PC-3 (cell line): Measurements from ENCODE around the gene ZFTA. TPM values are rescaled to one million over a fixed set of nuclear protein-coding genes. Genes with fewer than 3 reads are reported as not detected.

Source experiments
- ATAC-seq: fragments of 200-7000 bp; cut with Tn5 transposase; 2 replicates; pipeline ENCODE4 v1.9.1; 2020; ENCODE audit warnings: mild to moderate bottlenecking, moderate library complexity
- BruUV-seq: library from RNA; stranded (reverse); fragments of 400-500 nt; replicated peaks from 2 replicates; lab custom pipeline; 2021; lab: Mats Ljungman, UMichigan
- CTCF ChIA-PET: fragments of 300-600 bp; sonication (Branson Sonifier 250); formaldehyde crosslinking; loops from one replicate; lab custom pipeline; 2022; ENCODE audit warnings: antibody characterized with exemption; lab: Charles Lee
- POLR2A ChIA-PET: fragments of 300-600 bp; sonication (Branson Sonifier 250); formaldehyde crosslinking; loops from one replicate; lab custom pipeline; 2022; ENCODE audit warnings: antibody characterized with exemption; ENCODE audit not compliant: unreplicated experiment; lab: Charles Lee
- DNase-seq: peaks from one replicate; pipeline ENCODE4 v3.0.0-alpha.2; 2015
- H2AFZ ChIP-seq: fragments of 300-600 bp; sonication (generic); 2 replicates; pipeline ENCODE4 v1.6.0; 2016; ENCODE audit warnings: antibody characterized with exemption, low read length
- H3F3A ChIP-seq: fragments of 300-600 bp; sonication (generic); one replicate; pipeline ENCODE4 v1.6.0; 2017; ENCODE audit warnings: antibody characterized with exemption, low read length, control low read depth, mild to moderate bottlenecking; ENCODE audit not compliant: unreplicated experiment
- H3K27ac ChIP-seq: fragments of 300-600 bp; sonication (generic); 2 replicates; pipeline ENCODE4 v1.5.1; 2016; ENCODE audit warnings: mild to moderate bottlenecking, low read length
- H3K27me3 ChIP-seq: fragments of 300-600 bp; sonication (generic); 2 replicates; pipeline ENCODE4 v1.6.1; 2016; ENCODE audit warnings: low read length, mixed read lengths
- H3K36me3 ChIP-seq: fragments of 300-600 bp; sonication (generic); 2 replicates; pipeline ENCODE4 v1.6.1; 2016; ENCODE audit warnings: low read depth, mixed run types, low read length, mixed read lengths
- H3K4me1 ChIP-seq: fragments of 300-600 bp; sonication (generic); 2 replicates; pipeline ENCODE4 v1.5.1; 2016; ENCODE audit warnings: low read length; ENCODE audit not compliant: insufficient read depth
- H3K4me2 ChIP-seq: fragments of 300-600 bp; sonication (generic); 2 replicates; pipeline ENCODE4 v1.6.0; 2016; ENCODE audit warnings: low read length
- H3K4me3 ChIP-seq: fragments of 300-600 bp; sonication (generic); 2 replicates; pipeline ENCODE4 v1.5.1; 2016; ENCODE audit warnings: mild to moderate bottlenecking, low read length, mixed read lengths
- H3K79me2 ChIP-seq: fragments of 300-600 bp; sonication (generic); 2 replicates; pipeline ENCODE4 v1.6.1; 2017; ENCODE audit warnings: low read length, mixed read lengths
- H3K9ac ChIP-seq: fragments of 300-600 bp; sonication (generic); 2 replicates; pipeline ENCODE4 v1.6.0; 2016; ENCODE audit warnings: mild to moderate bottlenecking, low read length
- H3K9me2 ChIP-seq: fragments of 300-600 bp; sonication (generic); replicated peaks from 2 replicates; pipeline ENCODE4 v1.6.1; 2016; ENCODE audit warnings: mixed run types, low read length, mixed read lengths
- H3K9me3 ChIP-seq: fragments of 300-600 bp; sonication (generic); 2 replicates; pipeline ENCODE4 v1.6.1; 2016; ENCODE audit warnings: low read length, mixed read lengths
- H4K20me1 ChIP-seq: fragments of 300-600 bp; sonication (generic); 2 replicates; pipeline ENCODE4 v1.6.1; 2016; ENCODE audit warnings: low read length, mixed read lengths
- EZH2 ChIP-seq: fragments of 300-600 bp; sonication (generic); IDR thresholded peaks from one replicate; pipeline ENCODE4 v1.6.1; 2017; ENCODE audit warnings: antibody characterized with exemption, mild to moderate bottlenecking, low read length; ENCODE audit not compliant: unreplicated experiment
- EZH2phosphoT487 ChIP-seq: fragments of 300-600 bp; sonication (generic); IDR thresholded peaks from 2 replicates; pipeline ENCODE4 v1.6.1; 2018; ENCODE audit warnings: mild to moderate bottlenecking, antibody characterized with exemption, low read length, borderline replicate concordance
- intact Hi-C: fragments of 100-400 bp; cut with micrococcal nuclease; formaldehyde crosslinking; loops from 2 replicates; pipeline ENCODE4 v1.9.0; 2023
- total RNA-seq: library from RNA; depleted of rRNA; stranded (reverse); fragments of >200 nt; gene quantifications from 2 replicates; pipeline ENCODE4 v1.2.3, GENCODE V29; 2014
- TF ChIP-seq, protein P1 (sequence below): fragments of 300-600 bp; sonication (generic); conservative IDR thresholded peaks from 2 replicates; pipeline ENCODE4 v1.5.1; 2017; ENCODE audit warnings: antibody characterized with exemption, low read depth, mild to moderate bottlenecking, low read length

ZFTA gene
- total RNA-seq, 1 experiment from 2014 or later: 15.1 TPM

DNA sequence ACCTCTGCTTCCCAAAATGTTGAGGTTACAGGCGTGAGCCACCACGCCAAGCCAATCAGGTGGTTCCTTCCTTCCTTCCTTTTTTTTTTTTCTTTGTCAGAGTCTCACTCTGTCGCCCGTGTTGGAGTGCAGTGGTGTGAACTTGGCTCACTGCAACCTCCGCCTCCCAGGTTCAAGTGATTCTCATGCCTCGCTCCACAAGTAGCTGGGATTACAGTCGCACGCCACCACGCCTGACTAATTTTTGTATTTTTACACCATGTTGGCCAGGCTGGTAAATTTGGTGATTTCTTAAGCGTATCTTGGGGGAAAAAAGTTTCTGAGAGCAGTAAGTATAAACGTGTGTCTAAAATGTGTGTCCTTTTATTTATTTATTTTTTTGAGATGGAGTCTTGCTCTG lies 26.5 kb upstream of the ZFTA start:
- ATAC-seq (no peak), DNase-seq (no peak)
- POLR2A ChIA-PET: no interaction called here
- intact Hi-C loops: no loop called here
- no peak overlapping the region for H3K9ac ChIP-seq
- no peak overlapping the region for H2AFZ ChIP-seq
- no peak overlapping the region for H3K27ac ChIP-seq
- no peaks in the 10 kb centered on the region for H3K36me3 ChIP-seq
- BruUV-seq: no TSS peak
- no peak overlapping the region for H3K4me3 ChIP-seq
- no peak overlapping the region for H3K4me2 ChIP-seq
- H4K20me1 ChIP-seq: no peaks in the 10 kb centered on the region
- H3K27me3 ChIP-seq: no peaks in the 10 kb centered on the region
- H3K9me2 ChIP-seq: no peaks in the 10 kb centered on the region
- CTCF ChIA-PET: no interaction called here
- H3F3A ChIP-seq: no peaks in the 10 kb centered on the region
- peaks cover 17% of the 10 kb centered on the region; the same call in 1 of the 2 replicates for H3K9me3 ChIP-seq
- no peaks in the 10 kb centered on the region for H3K79me2 ChIP-seq
- H3K4me1 ChIP-seq: no peaks in the 10 kb centered on the region
- TF ChIP-seq EZH2 (no peak), EZH2phosphoT487 (no peak)
- TF ChIP-seq, protein P1, sequence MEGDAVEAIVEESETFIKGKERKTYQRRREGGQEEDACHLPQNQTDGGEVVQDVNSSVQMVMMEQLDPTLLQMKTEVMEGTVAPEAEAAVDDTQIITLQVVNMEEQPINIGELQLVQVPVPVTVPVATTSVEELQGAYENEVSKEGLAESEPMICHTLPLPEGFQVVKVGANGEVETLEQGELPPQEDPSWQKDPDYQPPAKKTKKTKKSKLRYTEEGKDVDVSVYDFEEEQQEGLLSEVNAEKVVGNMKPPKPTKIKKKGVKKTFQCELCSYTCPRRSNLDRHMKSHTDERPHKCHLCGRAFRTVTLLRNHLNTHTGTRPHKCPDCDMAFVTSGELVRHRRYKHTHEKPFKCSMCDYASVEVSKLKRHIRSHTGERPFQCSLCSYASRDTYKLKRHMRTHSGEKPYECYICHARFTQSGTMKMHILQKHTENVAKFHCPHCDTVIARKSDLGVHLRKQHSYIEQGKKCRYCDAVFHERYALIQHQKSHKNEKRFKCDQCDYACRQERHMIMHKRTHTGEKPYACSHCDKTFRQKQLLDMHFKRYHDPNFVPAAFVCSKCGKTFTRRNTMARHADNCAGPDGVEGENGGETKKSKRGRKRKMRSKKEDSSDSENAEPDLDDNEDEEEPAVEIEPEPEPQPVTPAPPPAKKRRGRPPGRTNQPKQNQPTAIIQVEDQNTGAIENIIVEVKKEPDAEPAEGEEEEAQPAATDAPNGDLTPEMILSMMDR: no peak

DNA sequence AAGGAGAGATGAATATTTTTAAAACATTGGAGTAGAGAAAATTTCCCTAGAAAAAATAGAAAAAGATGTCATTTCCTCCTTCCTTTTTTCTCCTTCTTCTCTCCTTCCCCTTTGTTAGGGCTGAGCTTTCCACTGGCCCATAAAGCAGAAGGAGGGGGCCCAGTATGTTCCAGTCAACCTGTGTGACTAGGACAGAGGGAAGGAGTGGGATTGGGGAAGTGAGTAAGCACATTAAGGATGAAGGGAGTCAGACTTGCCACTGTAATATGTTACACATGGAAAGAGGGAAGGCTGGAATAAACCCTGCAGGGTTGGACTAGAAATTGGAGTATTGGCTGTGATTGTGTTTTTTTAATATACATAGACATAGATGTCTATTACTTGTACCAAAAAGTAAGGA lies 24.6 kb upstream of the ZFTA start:
- intact Hi-C loops: no loop called here
- Histone ChIP-seq H3K27ac (no peak overlapping the region), H3F3A (no peaks in the 10 kb centered on the region), H4K20me1 (no peaks in the 10 kb centered on the region), H2AFZ (no peak overlapping the region), H3K4me2 (no peak overlapping the region), H3K36me3 (no peaks in the 10 kb centered on the region), H3K9me2 (no peaks in the 10 kb centered on the region), H3K27me3 (no peaks in the 10 kb centered on the region), H3K79me2 (no peaks in the 10 kb centered on the region), H3K9me3 (peaks cover 17% of the 10 kb centered on the region; the same call in 1 of the 2 replicates), H3K4me3 (no peak overlapping the region), H3K4me1 (no peaks in the 10 kb centered on the region), H3K9ac (no peak overlapping the region)
- CTCF ChIA-PET: no interaction called here
- no peak for DNase-seq
- BruUV-seq: no TSS peak
- ATAC-seq: no peak
- POLR2A ChIA-PET: no interaction called here
- TF ChIP-seq EZH2: no peak
- TF ChIP-seq, protein P1: no peak
- TF ChIP-seq EZH2phosphoT487: no peak

DNA sequence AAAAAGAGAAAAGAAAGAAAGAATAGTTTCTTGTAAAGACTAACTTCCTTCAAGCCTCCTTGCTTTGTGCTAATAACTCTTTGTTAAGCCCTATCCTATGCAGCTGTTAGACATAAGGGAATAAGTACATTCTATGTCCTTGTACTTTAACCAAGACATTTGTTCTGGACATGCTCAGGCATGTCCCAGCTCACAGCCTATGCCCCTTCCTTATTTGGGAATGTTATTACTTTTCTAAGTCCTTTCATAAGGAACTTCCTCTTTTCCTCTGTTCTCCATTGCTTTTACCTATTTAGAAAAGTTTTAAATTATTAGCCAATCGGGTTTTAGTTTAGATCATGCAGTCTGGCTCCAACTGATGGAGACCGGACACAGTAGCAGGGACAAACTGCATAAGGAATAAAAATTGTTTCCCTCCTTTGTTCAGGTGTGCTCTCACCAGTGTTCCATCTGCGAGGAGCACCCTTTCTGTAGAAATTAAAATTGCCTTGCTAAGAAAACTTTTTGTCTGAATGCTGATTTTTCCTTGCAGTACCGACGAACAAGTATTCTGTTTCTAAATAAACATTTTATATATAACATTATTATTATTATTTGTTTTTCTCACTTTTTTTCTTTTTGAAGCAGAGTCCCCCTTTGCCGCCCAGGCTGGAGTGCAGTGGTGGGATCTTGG lies 23.1 kb upstream of the ZFTA start:
- Histone ChIP-seq H3K27me3 (no peaks in the 10 kb centered on the region), H2AFZ (no peak overlapping the region), H3F3A (no peaks in the 10 kb centered on the region), H3K4me3 (no peak overlapping the region), H4K20me1 (no peaks in the 10 kb centered on the region), H3K4me1 (no peaks in the 10 kb centered on the region), H3K4me2 (no peak overlapping the region), H3K27ac (no peak overlapping the region), H3K79me2 (no peaks in the 10 kb centered on the region), H3K9me2 (no peaks in the 10 kb centered on the region), H3K9me3 (peaks cover 17% of the 10 kb centered on the region; the same call in 1 of the 2 replicates), H3K36me3 (no peaks in the 10 kb centered on the region), H3K9ac (no peak overlapping the region)
- DNase-seq (no peak), ATAC-seq (no peak)
- intact Hi-C loops: no loop called here
- CTCF ChIA-PET: no interaction called here
- POLR2A ChIA-PET: no interaction called here
- TF ChIP-seq, protein P1: no peak
- TF ChIP-seq EZH2 (no peak), EZH2phosphoT487 (no peak)
- no TSS peak for BruUV-seq
